Sigmoid colon (tissue), 3 donors: Measurements from ENCODE around the gene SLC35F2.

Experiments
- POLR2A ChIP-seq, 2 donors: fragments of 450-650 bp; IDR thresholded peaks; one replicate each; pipeline ENCODE4 v1.6.1; 2016; ENCODE audit warnings: antibody characterized with exemption in 2 of 2, mild to moderate bottlenecking in 2 of 2, moderate library complexity in 2 of 2
- TF ChIP-seq, protein P1 (sequence below), 4 experiments: fragments of 450-650 bp in 3 of 4; fragments of 200-600 bp in 1 of 4; IDR thresholded peaks; one replicate each; pipeline ENCODE4 v1.5.1; 2016 to 2019; ENCODE audit warnings: antibody characterized with exemption in 4 of 4, mild to moderate bottlenecking in 3 of 4, moderate library complexity in 2 of 4

DNA sequence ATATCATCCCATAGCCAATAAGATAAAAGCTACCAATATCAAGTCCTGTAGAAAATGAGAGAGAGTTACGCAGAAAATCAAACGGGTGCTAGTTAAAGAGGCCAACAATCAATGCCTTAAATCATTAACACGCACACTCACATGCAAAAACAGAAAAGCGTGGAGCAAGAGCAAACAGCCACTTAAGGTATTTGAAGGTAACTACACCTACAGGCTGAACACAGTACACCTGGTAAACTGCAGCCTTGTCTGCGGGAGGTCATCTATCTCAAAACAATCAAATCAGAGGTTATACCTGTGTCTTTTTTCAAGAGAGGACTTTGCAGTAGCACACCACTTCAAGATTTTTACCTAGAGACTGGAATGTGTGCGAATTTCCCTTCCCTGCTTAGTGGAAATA lies 23.6 kb downstream of the SLC35F2 start:
- TF ChIP-seq, protein P1, sequence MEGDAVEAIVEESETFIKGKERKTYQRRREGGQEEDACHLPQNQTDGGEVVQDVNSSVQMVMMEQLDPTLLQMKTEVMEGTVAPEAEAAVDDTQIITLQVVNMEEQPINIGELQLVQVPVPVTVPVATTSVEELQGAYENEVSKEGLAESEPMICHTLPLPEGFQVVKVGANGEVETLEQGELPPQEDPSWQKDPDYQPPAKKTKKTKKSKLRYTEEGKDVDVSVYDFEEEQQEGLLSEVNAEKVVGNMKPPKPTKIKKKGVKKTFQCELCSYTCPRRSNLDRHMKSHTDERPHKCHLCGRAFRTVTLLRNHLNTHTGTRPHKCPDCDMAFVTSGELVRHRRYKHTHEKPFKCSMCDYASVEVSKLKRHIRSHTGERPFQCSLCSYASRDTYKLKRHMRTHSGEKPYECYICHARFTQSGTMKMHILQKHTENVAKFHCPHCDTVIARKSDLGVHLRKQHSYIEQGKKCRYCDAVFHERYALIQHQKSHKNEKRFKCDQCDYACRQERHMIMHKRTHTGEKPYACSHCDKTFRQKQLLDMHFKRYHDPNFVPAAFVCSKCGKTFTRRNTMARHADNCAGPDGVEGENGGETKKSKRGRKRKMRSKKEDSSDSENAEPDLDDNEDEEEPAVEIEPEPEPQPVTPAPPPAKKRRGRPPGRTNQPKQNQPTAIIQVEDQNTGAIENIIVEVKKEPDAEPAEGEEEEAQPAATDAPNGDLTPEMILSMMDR (IDR thresholded peaks at IDR 0.05), result no peak
- TF ChIP-seq POLR2A (IDR thresholded peaks at IDR 0.05), result no peak
